Left ventricle myocardium inferior (tissue), 1 donor: Measurements from ENCODE around the gene CSDE1. TPM values are rescaled to one million over a fixed set of nuclear protein-coding genes. Genes with fewer than 3 reads are reported as not detected.
"Not testable (repeated sequence)": the region's sequence is repeated elsewhere in the genome, so short reads cannot be mapped to it uniquely, and the experiment has no call there.

Experiments
- DNase-seq: peaks from one replicate; pipeline ENCODE4 v3.0.0-alpha.2; 2020
- H3K27ac ChIP-seq: fragments of 200-600 bp; replicated peaks from 2 replicates; pipeline ENCODE4 v1.8.0; 2021
- H3K27me3 ChIP-seq: fragments of 200-600 bp; 2 replicates; pipeline ENCODE4 v1.8.0; 2021; ENCODE audit warnings: low read depth
- H3K36me3 ChIP-seq: fragments of 200-600 bp; 2 replicates; pipeline ENCODE4 v1.8.0; 2021
- H3K4me1 ChIP-seq: fragments of 200-600 bp; 2 replicates; pipeline ENCODE4 v1.8.0; 2021
- H3K4me3 ChIP-seq: fragments of 200-600 bp; 2 replicates; pipeline ENCODE4 v1.8.0; 2021; ENCODE audit warnings: mild to moderate bottlenecking, moderate library complexity
- H3K9me3 ChIP-seq: fragments of 200-600 bp; replicated peaks from 2 replicates; pipeline ENCODE4 v1.8.0; 2021
- CTCF ChIP-seq: fragments of 200-600 bp; IDR thresholded peaks from 2 replicates; pipeline ENCODE4 v1.8.0; 2021; ENCODE audit warnings: antibody characterized with exemption, mild to moderate bottlenecking, borderline replicate concordance
- intact Hi-C: fragments of 100-400 bp; cut with micrococcal nuclease; formaldehyde crosslinking; loops from one replicate; pipeline ENCODE4 v1.11.0; 2022
- total RNA-seq: library from RNA; stranded (reverse); fragmentation: NEBNext Ultra II Directional; extraction: Animal tissue kit (Norgen Biotek cat#: 25700); gene quantifications from one replicate; pipeline ENCODE4 v1.2.1, GENCODE V29; 2021
- donor health status: DM: no; HTN: yes; CAD: no; lungs with severe emphysema.

CSDE1 gene
- total RNA-seq, 1 donor from 2014 or later, result 910 TPM

GRCh38 chr1:114780344-114781226 lies 22.8 kb upstream of the CSDE1 start, which contains the start of gene SIKE1:
TSS of gene SIKE1 (minus strand) at chr1:114780685. CDS start at chr1:114780607, 78 bp downstream.
- Histone ChIP-seq H3K4me1 (peaks cover 33% of the 10 kb centered on the region), H3K4me3 (peak within 1 kb of the TSS; percentile 97), H3K9me3 (peaks cover 3% of the 10 kb centered on the region), H3K27ac (peak within 1 kb of the TSS; percentile 96), H3K36me3 (peaks cover 33% of the 10 kb centered on the region), H3K27me3 (peaks cover 2% of the 10 kb centered on the region)
- intact Hi-C loops, result no loop called here
- peak; percentile 90 for DNase-seq
- TF ChIP-seq CTCF, result no peak

- intact Hi-C loops, result no loop called here
- H3K9me3 ChIP-seq, result no peaks in the 10 kb centered on the region
- peaks cover 42% of the 10 kb centered on the region for H3K36me3 ChIP-seq
- DNase-seq, result no peak
- H3K27ac ChIP-seq, result peak overlapping the region; percentile 96
- peaks cover 33% of the 10 kb centered on the region for H3K4me1 ChIP-seq
- H3K4me3 ChIP-seq, result peak overlapping the region; percentile 97
- TF ChIP-seq CTCF, result no peak
- H3K27me3 ChIP-seq, result no peaks in the 10 kb centered on the region
Observed at GRCh38 chr1:114779722-114780121, 21.9 kb upstream of the CSDE1 start.

GRCh38 chr1:114776726-114777125 lies 18.9 kb upstream of the CSDE1 start:
- H3K4me3 ChIP-seq, DNase-seq, intact Hi-C loops, H3K9me3 ChIP-seq, H3K27me3 ChIP-seq, H3K27ac ChIP-seq: not testable (repeated sequence)
- Histone ChIP-seq H3K36me3 (peaks cover 70% of the 10 kb centered on the region), H3K4me1 (peaks cover 33% of the 10 kb centered on the region)

GRCh38 chr1:114771992-114772391 lies 14.2 kb upstream of the CSDE1 start:
- H3K27me3 ChIP-seq, result no peaks in the 10 kb centered on the region

GRCh38 chr1:114770989-114771388 lies 13.2 kb upstream of the CSDE1 start:
- Histone ChIP-seq H3K36me3 (peaks cover 73% of the 10 kb centered on the region), H3K27ac (no peak overlapping the region), H3K4me3 (no peak overlapping the region), H3K9me3 (no peaks in the 10 kb centered on the region), H3K27me3 (no peaks in the 10 kb centered on the region), H3K4me1 (no peaks in the 10 kb centered on the region)
- intact Hi-C loops, result no loop called here
- DNase-seq, result no peak
- TF ChIP-seq CTCF, result no peak

More at GRCh38 chr1:114771992-114772391, 14.2 kb upstream of the CSDE1 start:
- peaks cover 80% of the 10 kb centered on the region for H3K36me3 ChIP-seq
- no peaks in the 10 kb centered on the region for H3K4me1 ChIP-seq
- no peak overlapping the region for H3K4me3 ChIP-seq
- DNase-seq, result no peak
- H3K9me3 ChIP-seq, result no peaks in the 10 kb centered on the region
- no peak overlapping the region for H3K27ac ChIP-seq
- TF ChIP-seq CTCF, result no peak
- intact Hi-C loops, result no loop called here

GRCh38 chr1:114764689-114765088 lies 6.9 kb upstream of the CSDE1 start:
- H3K4me1 ChIP-seq, result no peaks in the 10 kb centered on the region
- DNase-seq, result no peak
- intact Hi-C loops, result no loop called here
- no peaks in the 10 kb centered on the region for H3K27me3 ChIP-seq
- TF ChIP-seq CTCF, result peak; percentile 8
- no peak overlapping the region for H3K27ac ChIP-seq
- H3K36me3 ChIP-seq, result peaks cover 12% of the 10 kb centered on the region
- no peaks in the 10 kb centered on the region for H3K9me3 ChIP-seq
- no peak overlapping the region for H3K4me3 ChIP-seq
